T-helper 1 cell treated with Interleukin-12 subunit alpha and Interleukin-12 subunit beta and Interleukin-4 antibody, amounts not matched to agents 30 ng/mL and 1 ng/mL, for 36 hours (primary cell): ENCODE measurements around the gene ZIC2. TPM values are rescaled to one million over a fixed set of nuclear protein-coding genes. Genes with fewer than 3 reads are reported as not detected.

Experiments used
- intact Hi-C: fragments of 100-400 bp; cut with micrococcal nuclease; formaldehyde crosslinking; loops from one replicate; pipeline ENCODE4 v1.15.1; 2024
- total RNA-seq: library from RNA; stranded (reverse); gene quantifications from 2 replicates; pipeline ENCODE4 v1.2.3, GENCODE V29; 2022

Gene ZIC2
- total RNA-seq, 1 donor from 2014 or later = 2.1 TPM

- intact Hi-C loops = loop anchor here (1.0 kb wide), 1 partner anchor 11 kb away; no protein-coding TSS in a partner anchor
These were observed 8.3 kb upstream of the ZIC2 start for GRCh38 chr13:99973163-99973807.

GRCh38 chr13:99973808-99974185, 7.8 kb upstream of the ZIC2 start:
- intact Hi-C loops = loop anchor here (1.0 to 2.0 kb wide), 2 partner anchors 11 to 13 kb away; no protein-coding TSS in a partner anchor

GRCh38 chr13:99974296-99974938, 7.2 kb upstream of the ZIC2 start:
- intact Hi-C loops = loop anchor here (2.0 kb wide), 1 partner anchor 14 kb away; no protein-coding TSS in a partner anchor

- intact Hi-C loops = loop anchor here (2.0 to 5.0 kb wide), 3 partner anchors 14 to 1942 kb away; no protein-coding TSS in a partner anchor
These were observed 6.5 kb upstream of the ZIC2 start for GRCh38 chr13:99974939-99975561.

GRCh38 chr13:99975626-99976025, 6.0 kb upstream of the ZIC2 start:
- intact Hi-C loops = loop anchor here (2.0 to 5.0 kb wide), 4 partner anchors 15 to 1942 kb away; no protein-coding TSS in a partner anchor

DNA sequence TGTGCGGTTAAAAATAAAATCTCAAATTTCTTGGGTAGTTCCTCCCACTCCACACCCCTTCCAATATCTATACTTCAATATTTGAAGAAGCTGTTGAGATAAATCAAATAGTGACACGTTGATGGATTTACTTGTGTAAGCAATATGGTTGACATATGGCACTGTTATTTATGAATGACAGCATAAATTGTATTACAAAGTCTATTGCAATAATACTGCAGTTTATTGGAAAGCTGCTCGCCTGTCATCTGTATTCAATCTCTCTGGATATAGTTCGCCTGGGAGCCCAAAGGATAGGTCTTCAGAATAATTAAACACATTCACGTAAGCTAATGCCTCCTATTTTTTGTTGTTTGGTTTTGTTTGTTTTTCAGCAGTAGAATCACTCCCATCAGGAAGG, 5.0 kb upstream of the ZIC2 start:
- intact Hi-C loops = loop anchor here (2.0 to 5.0 kb wide), 3 partner anchors 18 to 1941 kb away; no protein-coding TSS in a partner anchor

GRCh38 chr13:99977334-99977911, 4.2 kb upstream of the ZIC2 start:
- intact Hi-C loops = loop anchor here (2.0 to 5.0 kb wide), 3 partner anchors 17 to 1940 kb away; no protein-coding TSS in a partner anchor

- intact Hi-C loops = loop anchor here (2.0 to 5.0 kb wide), 3 partner anchors 17 to 1939 kb away; no protein-coding TSS in a partner anchor
These were observed 3.4 kb upstream of the ZIC2 start for GRCh38 chr13:99977912-99978798.

- intact Hi-C loops = loop anchor here (5.0 kb wide), 2 partner anchors 428 to 1938 kb away; no protein-coding TSS in a partner anchor
These were observed 2.7 kb upstream of the ZIC2 start for GRCh38 chr13:99978799-99979452.

- intact Hi-C loops = loop anchor here (1.0 to 5.0 kb wide), 4 partner anchors 79 to 1938 kb away; no protein-coding TSS in a partner anchor
These were observed 2.0 kb upstream of the ZIC2 start for GRCh38 chr13:99979453-99980200.

GRCh38 chr13:99980201-99980823, 1.3 kb upstream of the ZIC2 start:
- intact Hi-C loops = loop anchor here (1.0 to 5.0 kb wide), 2 partner anchors 80 to 483 kb away; no protein-coding TSS in a partner anchor

- intact Hi-C loops = loop anchor here (1.0 to 5.0 kb wide), 2 partner anchors 81 to 484 kb away; no protein-coding TSS in a partner anchor
These were observed 505 bp upstream of the ZIC2 start for GRCh38 chr13:99980824-99981734.

- intact Hi-C loops = loop anchor here (5.0 kb wide), 1 partner anchor 485 kb away; no protein-coding TSS in a partner anchor
These were observed 599 bp downstream of the ZIC2 start for GRCh38 chr13:99982036-99982730.

DNA sequence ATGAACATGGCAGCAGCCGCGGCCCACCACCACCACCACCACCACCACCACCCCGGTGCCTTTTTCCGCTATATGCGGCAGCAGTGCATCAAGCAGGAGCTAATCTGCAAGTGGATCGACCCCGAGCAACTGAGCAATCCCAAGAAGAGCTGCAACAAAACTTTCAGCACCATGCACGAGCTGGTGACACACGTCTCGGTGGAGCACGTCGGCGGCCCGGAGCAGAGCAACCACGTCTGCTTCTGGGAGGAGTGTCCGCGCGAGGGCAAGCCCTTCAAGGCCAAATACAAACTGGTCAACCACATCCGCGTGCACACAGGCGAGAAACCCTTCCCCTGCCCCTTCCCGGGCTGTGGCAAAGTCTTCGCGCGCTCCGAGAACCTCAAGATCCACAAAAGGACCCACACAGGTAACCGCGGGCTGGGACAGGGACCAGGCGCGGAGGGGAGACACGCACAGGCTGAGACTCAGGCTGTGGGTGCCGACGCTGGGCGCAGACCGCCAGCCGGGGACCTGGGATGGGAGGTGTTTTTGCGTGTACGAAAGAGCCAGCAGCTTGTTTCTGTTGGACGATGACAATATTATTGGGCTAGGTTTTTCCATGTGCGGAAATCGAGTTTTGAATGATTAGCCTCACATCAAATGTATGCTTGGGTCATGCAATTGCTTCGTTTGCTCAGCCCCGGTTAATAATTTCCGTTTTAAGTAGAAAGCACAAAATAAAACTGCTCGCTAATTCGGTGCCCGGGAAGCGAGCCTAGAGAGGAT, 1.3 kb downstream of the ZIC2 start:
- intact Hi-C loops = loop anchor here (1.0 to 5.0 kb wide), 2 partner anchors 13 to 486 kb away; no protein-coding TSS in a partner anchor

DNA sequence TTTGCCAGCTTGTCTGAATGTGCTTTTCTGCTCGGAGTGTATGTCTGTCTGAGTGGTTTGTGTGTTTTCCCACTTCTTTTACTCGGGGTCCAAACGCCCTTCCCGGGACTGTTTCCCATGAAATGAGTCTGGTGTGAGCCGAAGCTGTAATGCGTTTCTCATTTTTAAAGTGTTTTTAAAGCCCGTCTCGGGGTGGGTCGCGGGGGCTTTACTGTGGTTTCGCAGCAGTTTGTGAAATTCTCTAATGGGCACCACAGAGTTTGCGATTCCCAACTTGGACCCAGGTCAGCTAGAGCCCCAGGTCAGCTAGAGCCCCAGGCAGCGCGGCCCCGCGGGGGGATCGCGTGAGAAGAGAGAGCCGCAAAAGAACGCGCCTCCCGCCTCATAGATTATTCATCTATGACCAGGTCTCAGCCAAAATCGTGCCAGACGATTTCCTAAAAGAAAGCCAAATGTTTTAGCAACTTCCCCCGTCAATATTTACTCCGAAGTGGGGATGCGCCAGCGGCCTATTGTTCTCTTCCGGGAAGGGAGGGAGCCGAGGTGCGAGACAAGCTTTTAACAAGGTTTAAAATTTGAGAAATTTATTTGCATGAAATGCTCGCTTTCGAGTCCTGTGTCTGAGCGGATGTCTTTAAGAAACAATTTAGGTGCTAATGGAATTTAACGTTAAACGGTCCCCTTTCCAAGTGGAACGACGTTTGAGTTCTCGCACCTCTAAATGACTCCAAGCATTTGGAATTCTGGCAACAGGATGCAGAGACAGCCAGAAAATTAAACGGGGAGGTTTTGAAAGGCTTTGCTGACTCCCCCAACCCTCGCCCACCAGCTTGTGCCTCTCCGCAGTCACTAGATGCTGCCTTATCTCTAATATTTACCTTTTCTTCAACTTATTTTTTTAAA, 2.2 kb downstream of the ZIC2 start:
- intact Hi-C loops = loop anchor here (1.0 to 5.0 kb wide), 4 partner anchors 9 to 486 kb away; no protein-coding TSS in a partner anchor
